GM21619 (cell line): Measurements from ENCODE around the gene KIF3B.

Source experiments
- ATAC-seq: cut with Tn5 transposase; IDR thresholded peaks from one replicate; pipeline ENCODE4 v1.9.1; 2021; ENCODE audit not compliant: unreplicated experiment

KIF3B gene

GRCh38 chr20:32277361-32278198, at the start of gene KIF3B:
KIF3B (plus strand) TSS chr20:32277651; CDS start chr20:32309778, 32,127 bp downstream.
- peak; percentile 79 for ATAC-seq

- no peak for ATAC-seq
Measured at GRCh38 chr20:32227744-32228688, 49.4 kb upstream of the KIF3B start.

- ATAC-seq, result no peak
Measured at GRCh38 chr20:32229251-32229747, 48.2 kb upstream of the KIF3B start.

- ATAC-seq, result no peak
Measured at GRCh38 chr20:32230707-32231106, 46.7 kb upstream of the KIF3B start.

- ATAC-seq, result no peak
Measured at GRCh38 chr20:32231245-32231644, 46.2 kb upstream of the KIF3B start.

- ATAC-seq, result no peak
Measured at GRCh38 chr20:32231847-32232246, 45.6 kb upstream of the KIF3B start.

- no peak for ATAC-seq
Measured at GRCh38 chr20:32232326-32232886, 45.0 kb upstream of the KIF3B start.

- no peak for ATAC-seq
Measured at GRCh38 chr20:32233286-32233685, 44.2 kb upstream of the KIF3B start.

GRCh38 chr20:32234135-32234808, 43.2 kb upstream of the KIF3B start:
- no peak for ATAC-seq

GRCh38 chr20:32235331-32236047, 42.0 kb upstream of the KIF3B start:
- ATAC-seq, result no peak

- ATAC-seq, result no peak
Measured at GRCh38 chr20:32236048-32236533, 41.4 kb upstream of the KIF3B start.

GRCh38 chr20:32236819-32237218, 40.6 kb upstream of the KIF3B start:
- no peak for ATAC-seq

- ATAC-seq, result no peak
Measured at GRCh38 chr20:32237419-32237818, 40.0 kb upstream of the KIF3B start.

GRCh38 chr20:32238483-32239425, 38.7 kb upstream of the KIF3B start:
- no peak for ATAC-seq

GRCh38 chr20:32240205-32240604, 37.2 kb upstream of the KIF3B start:
- no peak for ATAC-seq

GRCh38 chr20:32241807-32242206, 35.6 kb upstream of the KIF3B start:
- ATAC-seq, result no peak

GRCh38 chr20:32244150-32244823, 33.2 kb upstream of the KIF3B start:
- ATAC-seq, result no peak

GRCh38 chr20:32244959-32245358, 32.5 kb upstream of the KIF3B start:
- no peak for ATAC-seq
